ENCODE results near the gene CRYGN. TPM values are rescaled to one million over a fixed set of nuclear protein-coding genes. Genes with fewer than 3 reads are reported as not detected.

CRYGN gene
- total and polyA plus RNA-seq, 2 of the 13 experiments (the other 11 are each of a cell fraction or from before 2014, with no cell fraction given): 0.11 TPM; not detected in 1

DNA sequence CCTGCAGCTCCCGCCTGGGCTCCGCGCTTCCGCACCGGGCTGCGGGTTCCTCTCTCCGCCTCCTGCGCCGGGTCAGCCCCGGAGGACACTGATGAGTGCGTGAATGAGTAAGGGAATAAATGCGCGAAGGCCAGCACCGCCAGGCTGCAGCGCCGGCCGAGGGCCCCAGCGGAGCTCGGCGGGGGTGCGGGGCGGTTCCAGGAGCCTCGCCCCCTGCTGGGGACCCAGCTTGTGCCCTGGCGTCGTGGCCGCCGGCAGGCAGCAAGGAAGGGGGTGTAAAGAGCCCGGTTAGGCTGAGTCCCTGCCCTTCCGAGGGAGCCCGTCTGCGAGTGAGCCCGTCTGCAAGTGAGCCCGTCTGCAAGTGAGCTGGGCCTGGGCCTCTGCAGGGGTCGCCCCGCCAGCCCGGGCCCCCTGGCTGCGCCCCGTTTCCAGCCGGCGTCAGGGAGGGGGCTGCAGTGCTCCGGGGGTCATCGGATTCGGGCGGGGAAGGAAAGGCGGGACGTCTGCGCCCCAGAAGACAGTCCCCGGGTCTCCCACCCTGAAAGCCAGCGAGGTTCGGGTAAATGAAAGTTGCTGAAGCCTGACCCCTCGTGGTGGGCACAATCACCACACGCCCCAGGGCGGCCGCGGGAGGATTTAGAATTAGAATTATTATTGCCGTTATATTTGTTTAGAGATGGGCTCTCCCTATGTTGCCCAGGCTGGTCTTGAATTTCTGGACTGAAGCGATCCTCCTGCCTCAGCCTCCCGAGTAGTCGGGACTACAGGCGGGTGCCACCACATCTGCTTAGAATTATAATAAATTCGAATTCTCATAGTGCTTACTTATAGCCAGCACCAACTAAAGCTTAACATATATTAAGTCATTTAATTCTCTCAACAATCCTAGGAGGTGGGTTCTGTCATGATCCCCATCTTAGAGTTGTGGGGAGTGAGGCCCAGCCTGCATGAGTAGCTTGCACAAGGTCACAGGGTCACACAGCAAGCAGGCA, 8.6 kb upstream of the CRYGN start (continued):
- TF ChIP-seq ZNF451 (CRISPR knock-in tag; IDR thresholded peaks at IDR 0.05) (0 out of 2 replicates have a peak, but pooled peaks have one; percentile 45), HMG20B (CRISPR knock-in tag; conservative IDR thresholded peaks at IDR 0.05) (0 out of 2 replicates have a peak, but pooled peaks have one; percentile 22), ZBTB38 (CRISPR knock-in tag; IDR thresholded peaks at IDR 0.05) (0 out of 2 replicates have a peak, but pooled peaks have one; percentile 19), ZNF256 (CRISPR knock-in tag; conservative IDR thresholded peaks at IDR 0.05) (no peak), PHF21A (CRISPR knock-in tag; IDR thresholded peaks at IDR 0.05) (peak; percentile 38; the same call in 1 of the 2 replicates), MTF2 (CRISPR knock-in tag; IDR thresholded peaks at IDR 0.05; ENCODE audit: borderline replicate concordance) (no peak)

- H3K9me3 ChIP-seq (ENCODE audit: low read length): no peaks in the 10 kb centered on the region
- FAIRE-seq: no peak
- no peak overlapping the region for H3K27ac ChIP-seq (ENCODE audit: extremely low read length, insufficient read depth, low read length)
- POLR2A ChIA-PET: no interaction called here
- in situ Hi-C loops (cut with HindIII; ENCODE audit: extremely low pct_ligation_motif_present, low pct_unique_long_range_greater_than_20kb) (loop anchor here (5.0 kb wide), 1 partner anchor 81 kb away; no protein-coding TSS in a partner anchor), intact Hi-C loops (cut with micrococcal nuclease; ENCODE audit: unreplicated experiment) (loop anchor here (1.0 to 5.0 kb wide), 2 partner anchors 41 to 80 kb away; no protein-coding TSS in a partner anchor)
- no peak for DNase-seq (ENCODE audit: low spot score)
- no peak overlapping the region for H3K4me2 ChIP-seq (ENCODE audit: low read depth, low read length)
- no peaks in the 10 kb centered on the region for H3K36me3 ChIP-seq (replicated peaks in 1 of 2; ENCODE audit: control insufficient read depth in 1 of 2, insufficient read depth in 2 of 2, low read length in 2 of 2)
- H3K4me1 ChIP-seq (ENCODE audit: insufficient read depth, low read length): no peaks in the 10 kb centered on the region
- H3K27me3 ChIP-seq (ENCODE audit: control insufficient read depth in 1 of 2, insufficient read depth in 2 of 2, low read length in 2 of 2): peaks cover 3 to 25% of the 10 kb centered on the region in 2 experiments; a peak in 4 of 5 replicates
- CTCF ChIA-PET (ENCODE audit: low intra/inter-chr PET ratio, low total read pairs): interaction anchor here (1.0 to 2.5 kb wide), 3 partner anchors 80 to 132 kb away, joined by 3 to 33 read pairs (median 5); no protein-coding TSS in a partner anchor
- H2AFZ ChIP-seq (ENCODE audit: low read length): no peak overlapping the region
- H3K9ac ChIP-seq (ENCODE audit: insufficient read depth, low read depth, low read length): no peak overlapping the region
- BruUV-seq (replicated peaks): no TSS peak
- WGBS (ENCODE audit: low lambda C conversion rate): 91% methylated on average over 26 of the region's 26 CpGs
- ATAC-seq: no peak
- 0 out of 6 replicates have a peak overlapping the region, but pooled peaks of 1 of the 3 experiments have one; percentile 69 for H3K4me3 ChIP-seq (replicated peaks in 1 of 3; ENCODE audit: insufficient read depth in 1 of 3, low read depth in 2 of 3, low read length in 3 of 3)
- TF ChIP-seq ZNF646 (CRISPR knock-in tag; IDR thresholded peaks at IDR 0.05): no peak
- peak; percentile 3 for TF ChIP-seq RBM39 (IDR thresholded peaks at IDR 0.05; ENCODE audit: low read depth, low read length, poor library complexity, severe bottlenecking)
- H3K79me2 ChIP-seq (ENCODE audit: insufficient read depth, low read length): no peaks in the 10 kb centered on the region
- no peaks in the 10 kb centered on the region for H4K20me1 ChIP-seq (ENCODE audit: insufficient read depth, low read length)
Observed at GRCh38 chr7:151447901-151448260, 7.9 kb upstream of the CRYGN start.
